ENCODE measurements around the gene PARP16.

- TF ChIP-seq ZNF768 (tag by site-specific recombination; IDR thresholded peaks at IDR 0.05), result no peak
- no peak for TF ChIP-seq ZBTB11 (tag by site-specific recombination; conservative IDR thresholded peaks at IDR 0.05; ENCODE audit: low read depth)
- TF ChIP-seq MYNN (tag by site-specific recombination; IDR thresholded peaks at IDR 0.05; ENCODE audit: borderline replicate concordance), result no peak
- no peak for TF ChIP-seq ZNF530 (tag by site-specific recombination; IDR thresholded peaks at IDR 0.05; ENCODE audit: low read depth)
- TF ChIP-seq REPIN1 (tag by site-specific recombination; IDR thresholded peaks at IDR 0.05; ENCODE audit: low read depth), result no peak
- TF ChIP-seq ZSCAN16 (tag by site-specific recombination; IDR thresholded peaks at IDR 0.05), result no peak
- TF ChIP-seq CTCF (tag by site-specific recombination; IDR thresholded peaks at IDR 0.05), result no peak
- TF ChIP-seq ZNF37A (tag by site-specific recombination; IDR thresholded peaks at IDR 0.05), result no peak
- no peak for TF ChIP-seq KLF10 (tag by site-specific recombination; IDR thresholded peaks at IDR 0.05)
- no peak for TF ChIP-seq KLF7 (tag by site-specific recombination; IDR thresholded peaks at IDR 0.05; ENCODE audit: borderline replicate concordance)
- TF ChIP-seq, protein P1, sequence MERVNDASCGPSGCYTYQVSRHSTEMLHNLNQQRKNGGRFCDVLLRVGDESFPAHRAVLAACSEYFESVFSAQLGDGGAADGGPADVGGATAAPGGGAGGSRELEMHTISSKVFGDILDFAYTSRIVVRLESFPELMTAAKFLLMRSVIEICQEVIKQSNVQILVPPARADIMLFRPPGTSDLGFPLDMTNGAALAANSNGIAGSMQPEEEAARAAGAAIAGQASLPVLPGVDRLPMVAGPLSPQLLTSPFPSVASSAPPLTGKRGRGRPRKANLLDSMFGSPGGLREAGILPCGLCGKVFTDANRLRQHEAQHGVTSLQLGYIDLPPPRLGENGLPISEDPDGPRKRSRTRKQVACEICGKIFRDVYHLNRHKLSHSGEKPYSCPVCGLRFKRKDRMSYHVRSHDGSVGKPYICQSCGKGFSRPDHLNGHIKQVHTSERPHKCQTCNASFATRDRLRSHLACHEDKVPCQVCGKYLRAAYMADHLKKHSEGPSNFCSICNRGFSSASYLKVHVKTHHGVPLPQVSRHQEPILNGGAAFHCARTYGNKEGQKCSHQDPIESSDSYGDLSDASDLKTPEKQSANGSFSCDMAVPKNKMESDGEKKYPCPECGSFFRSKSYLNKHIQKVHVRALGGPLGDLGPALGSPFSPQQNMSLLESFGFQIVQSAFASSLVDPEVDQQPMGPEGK (tag by site-specific recombination; IDR thresholded peaks at IDR 0.05), result no peak
- TF ChIP-seq ZNF621 (tag by site-specific recombination; IDR thresholded peaks at IDR 0.05), result no peak
- no peak for TF ChIP-seq ZEB2 (tag by site-specific recombination; IDR thresholded peaks at IDR 0.05)
- no peak for TF ChIP-seq ZNF138 (tag by site-specific recombination; IDR thresholded peaks at IDR 0.05; ENCODE audit: borderline replicate concordance)
Observed at GRCh38 chr15:65290228-65290627, 3.5 kb upstream of the PARP16 start.
